Caco-2 (cell line): ENCODE data around the gene NDST1. TPM values are rescaled to one million over a fixed set of nuclear protein-coding genes. Genes with fewer than 3 reads are reported as not detected.

Experiments
- BruUV-seq: library from RNA; stranded (reverse); fragments of 400-500 nt; replicated peaks from 2 replicates; lab custom pipeline; 2021; lab: Mats Ljungman, UMichigan
- CTCF ChIA-PET: fragments of 300-600 bp; sonication (Branson Sonifier 250); formaldehyde crosslinking; loops from one replicate; lab custom pipeline; 2022; ENCODE audit warnings: antibody characterized with exemption; lab: Charles Lee
- POLR2A ChIA-PET: fragments of 300-600 bp; sonication (Branson Sonifier 250); formaldehyde crosslinking; loops from one replicate; lab custom pipeline; 2022; ENCODE audit warnings: antibody characterized with exemption; lab: Charles Lee
- DNase-seq, 2 experiments: peaks; one replicate each; pipeline versions ENCODE4 v3.0.0 to v3.0.0-alpha.2; 2020 to 2022
- H3K27me3 ChIP-seq: replicated peaks from 2 replicates; pipeline ENCODE4 v1.6.0; 2011; ENCODE audit warnings: low read length; ENCODE audit not compliant: control insufficient read depth, insufficient read depth
- H3K36me3 ChIP-seq: 2 replicates; pipeline ENCODE4 v1.5.1; 2011; ENCODE audit warnings: low read length; ENCODE audit not compliant: control insufficient read depth, insufficient read depth
- H3K4me1 ChIP-seq: fragments of 250-450 bp; sonication (Bioruptor Pico); 2 replicates; pipeline ENCODE4 v1.5.1; 2020; ENCODE audit warnings: mild to moderate bottlenecking
- H3K4me3 ChIP-seq: 2 replicates; pipeline ENCODE4 v1.5.1; 2011; ENCODE audit warnings: low read depth, mild to moderate bottlenecking, control low read depth, low read length
- H3K9me3 ChIP-seq: fragments of 250-450 bp; sonication (Bioruptor Pico); 2 replicates; pipeline ENCODE4 v1.5.1; 2020; ENCODE audit warnings: mild to moderate bottlenecking, moderate library complexity
- H3K27ac Mint-ChIP-seq: one replicate; pipeline ENCODE4 v1.8.0; 2022; ENCODE audit warnings: mixed read lengths; ENCODE audit not compliant: unreplicated experiment
- H3K27me3 Mint-ChIP-seq: one replicate; pipeline ENCODE4 v1.8.0; 2022; ENCODE audit warnings: mixed read lengths; ENCODE audit not compliant: insufficient read depth, unreplicated experiment
- H3K36me3 Mint-ChIP-seq: one replicate; pipeline ENCODE4 v1.8.0; 2022; ENCODE audit warnings: mild to moderate bottlenecking, mixed read lengths; ENCODE audit not compliant: insufficient read depth, unreplicated experiment
- H3K4me1 Mint-ChIP-seq: one replicate; pipeline ENCODE4 v1.8.0; 2022; ENCODE audit warnings: low read depth, mixed read lengths; ENCODE audit not compliant: unreplicated experiment
- H3K4me3 Mint-ChIP-seq: one replicate; pipeline ENCODE4 v1.8.0; 2022; ENCODE audit warnings: mild to moderate bottlenecking, moderate library complexity, mixed read lengths; ENCODE audit not compliant: unreplicated experiment
- H3K9me3 Mint-ChIP-seq: one replicate; pipeline ENCODE4 v1.8.0; 2022; ENCODE audit warnings: mixed read lengths; ENCODE audit not compliant: unreplicated experiment
- intact Hi-C: fragments of 100-400 bp; cut with micrococcal nuclease; formaldehyde crosslinking; loops from one replicate; pipeline ENCODE4 v1.10.0; 2022; ENCODE audit not compliant: unreplicated experiment
- total RNA-seq: library from RNA; stranded (reverse); gene quantifications from 2 replicates; pipeline ENCODE4 v1.2.3, GENCODE V29; 2022
- TF ChIP-seq, protein P1 (sequence below), 2 experiments: fragments of 200-600 bp in 1 of 2; IDR thresholded peaks; 1 replicate in 1 of 2; 2 replicates in 1 of 2; pipeline versions ENCODE4 v1.5.1 to v1.8.0; 2011 to 2022; ENCODE audit warnings: antibody characterized with exemption in 1 of 2, control low read depth in 1 of 2, inconsistent platforms in 1 of 2, low read depth in 1 of 2, low read length in 1 of 2, mild to moderate bottlenecking in 1 of 2, moderate library complexity in 1 of 2; ENCODE audit not compliant: insufficient read depth in 1 of 2, severe bottlenecking in 1 of 2, unreplicated experiment in 1 of 2

The NDST1 gene
- total RNA-seq, 1 experiment from 2014 or later: 110 TPM

- POLR2A ChIA-PET: interaction anchor here (0.6 kb wide), 2 partner anchors 186 to 1197 kb away, joined by 3 read pairs; partner anchors contain the start of gene DCTN4
- no TSS peak for BruUV-seq
Measured at GRCh38 chr5:150573216-150573615, 65.3 kb downstream of the NDST1 start.

DNA sequence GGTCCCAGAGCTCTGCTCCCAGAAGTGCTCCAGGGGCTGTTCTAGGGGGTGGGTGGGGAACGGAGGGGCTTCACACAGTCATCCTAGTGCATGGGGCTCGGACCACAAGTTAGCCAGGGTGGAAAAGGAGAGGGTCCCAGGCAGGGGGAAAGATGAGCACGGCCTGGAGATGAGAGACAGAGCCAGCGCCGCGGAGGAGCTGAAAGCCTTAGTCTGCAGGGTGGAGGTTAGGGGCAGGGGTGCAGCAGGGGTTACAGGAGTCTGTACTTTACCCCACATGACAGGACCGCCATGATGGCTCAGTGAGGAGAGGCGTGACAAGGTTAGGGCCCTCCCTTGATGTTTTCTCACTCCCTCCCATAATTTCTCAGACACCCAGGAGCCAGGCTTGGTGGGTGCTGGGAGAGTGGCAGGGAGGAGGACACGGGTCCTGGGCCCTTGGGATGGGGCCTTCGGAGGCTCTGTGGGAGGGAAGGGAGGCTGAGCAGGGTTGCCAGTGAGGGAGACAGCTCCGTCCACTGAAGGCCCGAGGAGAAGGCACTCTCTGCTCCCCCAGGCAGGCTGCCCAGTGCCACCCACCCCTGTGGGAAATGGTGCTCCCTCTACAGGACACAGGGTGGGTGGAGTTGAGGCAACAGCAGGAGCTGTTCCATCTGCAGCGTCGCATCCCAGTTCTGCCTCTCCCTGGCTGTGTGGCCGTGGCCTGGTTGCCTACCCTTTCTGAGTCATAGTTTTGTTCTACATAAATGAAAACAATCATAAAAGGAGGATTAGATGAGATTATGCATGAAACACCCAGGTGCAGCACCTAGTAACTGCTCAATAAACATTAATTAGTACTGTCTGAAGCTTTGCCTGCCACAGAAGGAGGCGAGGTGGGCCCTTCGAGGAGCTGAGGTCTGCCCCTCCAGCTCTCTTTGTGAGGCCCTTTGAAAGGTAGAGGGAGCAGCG is 66.2 kb downstream of the NDST1 start:
- H3K4me3 ChIP-seq: no peak overlapping the region
- CTCF ChIA-PET: no interaction called here
- H3K36me3 ChIP-seq: no peaks in the 10 kb centered on the region
- Mint-ChIP-seq H3K27ac (peak overlapping the region; percentile 20), H3K36me3 (no peaks in the 10 kb centered on the region), H3K4me3 (no peak overlapping the region), H3K9me3 (no peaks in the 10 kb centered on the region), H3K27me3 (no peaks in the 10 kb centered on the region), H3K4me1 (peaks cover 7% of the 10 kb centered on the region)
- POLR2A ChIA-PET: interaction anchor here (0.6 kb wide), 1 partner anchor 185 kb away, joined by 3 read pairs; the partner anchor contains the start of gene DCTN4
- TF ChIP-seq, protein P1, sequence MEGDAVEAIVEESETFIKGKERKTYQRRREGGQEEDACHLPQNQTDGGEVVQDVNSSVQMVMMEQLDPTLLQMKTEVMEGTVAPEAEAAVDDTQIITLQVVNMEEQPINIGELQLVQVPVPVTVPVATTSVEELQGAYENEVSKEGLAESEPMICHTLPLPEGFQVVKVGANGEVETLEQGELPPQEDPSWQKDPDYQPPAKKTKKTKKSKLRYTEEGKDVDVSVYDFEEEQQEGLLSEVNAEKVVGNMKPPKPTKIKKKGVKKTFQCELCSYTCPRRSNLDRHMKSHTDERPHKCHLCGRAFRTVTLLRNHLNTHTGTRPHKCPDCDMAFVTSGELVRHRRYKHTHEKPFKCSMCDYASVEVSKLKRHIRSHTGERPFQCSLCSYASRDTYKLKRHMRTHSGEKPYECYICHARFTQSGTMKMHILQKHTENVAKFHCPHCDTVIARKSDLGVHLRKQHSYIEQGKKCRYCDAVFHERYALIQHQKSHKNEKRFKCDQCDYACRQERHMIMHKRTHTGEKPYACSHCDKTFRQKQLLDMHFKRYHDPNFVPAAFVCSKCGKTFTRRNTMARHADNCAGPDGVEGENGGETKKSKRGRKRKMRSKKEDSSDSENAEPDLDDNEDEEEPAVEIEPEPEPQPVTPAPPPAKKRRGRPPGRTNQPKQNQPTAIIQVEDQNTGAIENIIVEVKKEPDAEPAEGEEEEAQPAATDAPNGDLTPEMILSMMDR (IDR thresholded peaks at IDR 0.05; ENCODE audit: insufficient read depth in 1 of 2, low read depth in 1 of 2, low read length in 1 of 2, severe bottlenecking in 1 of 2, unreplicated experiment in 1 of 2): peak in 1 of 2 experiments; percentile 32
- H3K4me1 ChIP-seq: peaks cover 21% of the 10 kb centered on the region; the same call in 1 of the 2 replicates
- no peaks in the 10 kb centered on the region for H3K27me3 ChIP-seq
- no peaks in the 10 kb centered on the region for H3K9me3 ChIP-seq
- DNase-seq: peak; percentile 33 to 37
- no TSS peak for BruUV-seq
- intact Hi-C loops: no loop called here

More at GRCh38 chr5:150573216-150573615, 65.3 kb downstream of the NDST1 start:
- H3K4me1 ChIP-seq: peaks cover 24% of the 10 kb centered on the region; the same call in 1 of the 2 replicates
- H3K4me3 Mint-ChIP-seq: no peak overlapping the region
- no peaks in the 10 kb centered on the region for H3K36me3 Mint-ChIP-seq
- DNase-seq: peak in 1 of 2 experiments; percentile 26
- H3K4me3 ChIP-seq: no peak overlapping the region
- intact Hi-C loops: no loop called here
- CTCF ChIA-PET: no interaction called here
- no peaks in the 10 kb centered on the region for H3K9me3 ChIP-seq
- peak overlapping the region; percentile 20 for H3K27ac Mint-ChIP-seq
- TF ChIP-seq, protein P1 (IDR thresholded peaks at IDR 0.05; ENCODE audit: insufficient read depth in 1 of 2, low read depth in 1 of 2, low read length in 1 of 2, severe bottlenecking in 1 of 2, unreplicated experiment in 1 of 2): no peak
- peaks cover 7% of the 10 kb centered on the region for H3K4me1 Mint-ChIP-seq
- no peaks in the 10 kb centered on the region for H3K27me3 Mint-ChIP-seq
- H3K27me3 ChIP-seq: no peaks in the 10 kb centered on the region
- H3K36me3 ChIP-seq: no peaks in the 10 kb centered on the region
- no peaks in the 10 kb centered on the region for H3K9me3 Mint-ChIP-seq

DNA sequence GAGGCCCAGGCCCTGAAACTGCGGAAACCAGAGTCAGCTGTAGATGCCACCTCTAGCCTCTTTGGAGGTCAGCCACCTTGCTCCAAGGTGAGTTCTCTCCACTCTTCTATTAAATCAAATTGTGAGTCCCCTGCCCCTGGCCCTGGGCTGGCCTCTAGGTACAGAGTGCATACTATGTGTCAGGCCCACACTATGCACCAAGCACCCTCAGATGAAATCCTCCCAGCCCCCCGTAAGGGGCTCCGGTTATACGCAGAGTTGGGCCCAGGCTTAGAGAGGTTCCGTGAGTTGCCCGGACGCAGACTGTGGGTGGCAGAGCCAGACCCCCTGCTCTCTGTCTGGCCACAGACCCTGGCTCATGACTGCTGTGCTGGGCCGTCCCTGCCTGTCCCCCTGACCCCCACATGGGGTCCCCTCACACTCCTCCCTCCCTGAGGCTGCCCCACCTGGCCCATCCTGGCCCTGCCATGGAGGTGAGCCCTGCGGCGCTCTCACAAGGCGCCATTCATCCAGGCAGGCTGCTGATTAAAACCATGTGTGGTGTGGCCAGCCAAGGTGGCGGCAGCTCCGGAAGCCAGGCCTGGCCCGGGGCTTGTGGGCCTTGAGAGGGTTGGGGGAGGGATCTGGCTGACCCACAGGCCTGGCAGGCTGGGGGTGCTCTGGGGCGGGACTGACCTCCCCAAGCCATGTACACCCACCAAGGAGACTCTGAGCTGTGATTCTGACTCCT is 67.1 kb downstream of the NDST1 start:
- H3K9me3 ChIP-seq: no peaks in the 10 kb centered on the region
- intact Hi-C loops: no loop called here
- no peaks in the 10 kb centered on the region for H3K36me3 ChIP-seq
- H3K36me3 Mint-ChIP-seq: no peaks in the 10 kb centered on the region
- ChIA-PET CTCF (interaction anchor here (0.6 kb wide), 1 partner anchor 39 kb away, joined by 3 read pairs; no protein-coding TSS in a partner anchor), POLR2A (no interaction called here)
- H3K27ac Mint-ChIP-seq: no peak overlapping the region
- H3K27me3 ChIP-seq: no peaks in the 10 kb centered on the region
- peaks cover 7% of the 10 kb centered on the region for H3K4me1 Mint-ChIP-seq
- TF ChIP-seq, protein P1 (IDR thresholded peaks at IDR 0.05; ENCODE audit: insufficient read depth in 1 of 2, low read depth in 1 of 2, low read length in 1 of 2, severe bottlenecking in 1 of 2, unreplicated experiment in 1 of 2): no peak
- H3K27me3 Mint-ChIP-seq: no peaks in the 10 kb centered on the region
- BruUV-seq: no TSS peak
- DNase-seq: no peak
- H3K4me3 ChIP-seq: no peak overlapping the region
- no peaks in the 10 kb centered on the region for H3K9me3 Mint-ChIP-seq
- no peak overlapping the region for H3K4me3 Mint-ChIP-seq
- peaks cover 22% of the 10 kb centered on the region for H3K4me1 ChIP-seq
